Hepatocyte (in vitro differentiated cells): ENCODE data around the gene CBLB.

ENCODE experiments used
- EZH2phosphoT487 ChIP-seq: fragments of 200-600 bp; sonication (generic); IDR thresholded peaks from one replicate; pipeline ENCODE4 v1.6.1; 2018; ENCODE audit warnings: antibody characterized with exemption, mild to moderate bottlenecking, low read depth, moderate library complexity; ENCODE audit not compliant: unreplicated experiment, severe bottlenecking
- TF ChIP-seq, protein P1 (sequence below): fragments of 200-600 bp; sonication (generic); IDR thresholded peaks from 2 replicates; pipeline ENCODE4 v1.5.1; 2016; ENCODE audit warnings: antibody characterized with exemption, mild to moderate bottlenecking; ENCODE audit not compliant: poor library complexity

GRCh38 chr3:105863608-105864007 is 5.2 kb downstream of the CBLB start:
- TF ChIP-seq, protein P1, sequence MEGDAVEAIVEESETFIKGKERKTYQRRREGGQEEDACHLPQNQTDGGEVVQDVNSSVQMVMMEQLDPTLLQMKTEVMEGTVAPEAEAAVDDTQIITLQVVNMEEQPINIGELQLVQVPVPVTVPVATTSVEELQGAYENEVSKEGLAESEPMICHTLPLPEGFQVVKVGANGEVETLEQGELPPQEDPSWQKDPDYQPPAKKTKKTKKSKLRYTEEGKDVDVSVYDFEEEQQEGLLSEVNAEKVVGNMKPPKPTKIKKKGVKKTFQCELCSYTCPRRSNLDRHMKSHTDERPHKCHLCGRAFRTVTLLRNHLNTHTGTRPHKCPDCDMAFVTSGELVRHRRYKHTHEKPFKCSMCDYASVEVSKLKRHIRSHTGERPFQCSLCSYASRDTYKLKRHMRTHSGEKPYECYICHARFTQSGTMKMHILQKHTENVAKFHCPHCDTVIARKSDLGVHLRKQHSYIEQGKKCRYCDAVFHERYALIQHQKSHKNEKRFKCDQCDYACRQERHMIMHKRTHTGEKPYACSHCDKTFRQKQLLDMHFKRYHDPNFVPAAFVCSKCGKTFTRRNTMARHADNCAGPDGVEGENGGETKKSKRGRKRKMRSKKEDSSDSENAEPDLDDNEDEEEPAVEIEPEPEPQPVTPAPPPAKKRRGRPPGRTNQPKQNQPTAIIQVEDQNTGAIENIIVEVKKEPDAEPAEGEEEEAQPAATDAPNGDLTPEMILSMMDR, result no peak
- no peak for TF ChIP-seq EZH2phosphoT487
